K562 (cell line): Measurements from ENCODE around the gene STRN3. TPM values are rescaled to one million over a fixed set of nuclear protein-coding genes. Genes with fewer than 3 reads are reported as not detected.

Source experiments
- ATF3 ChIP-seq, 2 experiments: fragments of 450-650 bp in 1 of 2; sonication (generic) in 1 of 2; formaldehyde crosslinking in 1 of 2; IDR thresholded peaks in 1 of 2; conservative IDR thresholded peaks in 1 of 2; 2 replicates each; pipeline versions ENCODE4 v1.6.1 to v1.8.1; 2016 to 2023; ENCODE audit warnings: mild to moderate bottlenecking in 2 of 2, moderate library complexity in 2 of 2, inconsistent platforms in 1 of 2, missing genetic modification reagents in 1 of 2
- CAMTA2 ChIP-seq: fragments of 250-450 bp; sonication (Bioruptor Pico); conservative IDR thresholded peaks from 2 replicates; pipeline ENCODE4 v1.5.1; 2022
- CHD1 ChIP-seq: fragments of 200-600 bp; sonication (generic); IDR thresholded peaks from one replicate; pipeline ENCODE4 v1.6.1; 2012; ENCODE audit warnings: mild to moderate bottlenecking, moderate library complexity, low read length, inconsistent platforms
- CHD2 ChIP-seq: IDR thresholded peaks from 2 replicates; pipeline ENCODE4 v1.6.1; 2011; ENCODE audit warnings: low read depth, low read length
- GMEB1 ChIP-seq: fragments of 250-450 bp; sonication (Bioruptor Pico); IDR thresholded peaks from 2 replicates; pipeline ENCODE4 v1.4.0; 2020; ENCODE audit warnings: mild to moderate bottlenecking
- KAT2B ChIP-seq: IDR thresholded peaks from one replicate; pipeline ENCODE4 v1.6.1; 2012; ENCODE audit warnings: low read depth, mild to moderate bottlenecking, control low read depth, inconsistent platforms, low read length, moderate library complexity
- LARP7 ChIP-seq: fragments of 450-650 bp; IDR thresholded peaks from 2 replicates; pipeline ENCODE4 v1.6.1; 2016
- MTA1 ChIP-seq: fragments of 450-650 bp; IDR thresholded peaks from 2 replicates; pipeline ENCODE4 v1.6.1; 2017; ENCODE audit warnings: borderline replicate concordance
- PATZ1 ChIP-seq: fragments of 250-450 bp; sonication (Bioruptor Pico); IDR thresholded peaks from 2 replicates; pipeline ENCODE4 v1.5.0; 2020; ENCODE audit warnings: mild to moderate bottlenecking, borderline replicate concordance
- POLR2A ChIP-seq: fragments of 450-650 bp; conservative IDR thresholded peaks from 2 replicates; pipeline ENCODE4 v1.6.1; 2016
- RAD21 ChIP-seq, 2 experiments: fragments of 250-450 bp in 1 of 2; fragments of 450-650 bp in 1 of 2; sonication (Bioruptor Pico) in 1 of 2; formaldehyde crosslinking in 1 of 2; IDR thresholded peaks in 1 of 2; conservative IDR thresholded peaks in 1 of 2; 2 replicates each; pipeline versions ENCODE4 v1.4.0 to v1.8.0; 2020 to 2022; ENCODE audit warnings: mild to moderate bottlenecking in 2 of 2, moderate library complexity in 1 of 2
- RAD51 ChIP-seq: fragments of 450-650 bp; IDR thresholded peaks from 2 replicates; pipeline ENCODE4 v1.7.1; 2016; ENCODE audit warnings: low read depth, mild to moderate bottlenecking, borderline replicate concordance
- RBBP5 ChIP-seq: fragments of 200-600 bp; sonication (generic); IDR thresholded peaks from 2 replicates; pipeline ENCODE4 v1.6.1; 2012; ENCODE audit warnings: borderline replicate concordance, mild to moderate bottlenecking, low read length, control low read depth, inconsistent platforms; ENCODE audit not compliant: insufficient read depth, poor library complexity, severe bottlenecking
- SMARCC2 ChIP-seq: fragments of 450-650 bp; IDR thresholded peaks from 2 replicates; pipeline ENCODE4 v1.6.1; 2017; ENCODE audit warnings: antibody characterized with exemption, moderate library complexity, mild to moderate bottlenecking, low read depth
- TBL1XR1 ChIP-seq, 2 experiments: IDR thresholded peaks; 2 replicates each; pipeline ENCODE4 v1.6.1; 2012; ENCODE audit warnings: improper control_type of control experiment in 2 of 2, low read length in 2 of 2, mild to moderate bottlenecking in 1 of 2
- ZBTB8A ChIP-seq: fragments of 450-650 bp; IDR thresholded peaks from 2 replicates; pipeline ENCODE4 v1.6.1; 2018; ENCODE audit warnings: mild to moderate bottlenecking, moderate library complexity; ENCODE audit not compliant: partially characterized antibody
- ZNF830 ChIP-seq: fragments of 250-450 bp; sonication (Bioruptor Pico); IDR thresholded peaks from 2 replicates; pipeline ENCODE4 v1.5.0; 2021; ENCODE audit warnings: mild to moderate bottlenecking
- polyA plus RNA-seq, 8 experiments: library from polyadenylated mRNA; depleted of rRNA in 4 of 8; stranded (reverse) in 5 of 8; unstranded in 3 of 8; fragments of >200 nt; fragmentation: Nextera tagmentation in 2 of 8; fragmentation: Illumina TruSeq in 1 of 8; extraction: Ambion mirVana in 2 of 8; extraction: Trizol in 1 of 8; gene quantifications; 2 replicates each; pipeline versions ENCODE4 v1.2.1 to v1.2.3, GENCODE V29; 2011 to 2014; ENCODE audit warnings: inconsistent platforms in 1 of 8, missing spikeins in 1 of 8
- total RNA-seq, 7 experiments: library from RNA; depleted of rRNA in 6 of 7; stranded (reverse); fragments of >200 nt in 6 of 7; fragmentation: Illumina TruSeq in 2 of 7; extraction: Trizol in 2 of 7; gene quantifications; 2 replicates each; pipeline versions ENCODE4 v1.2.1 to v1.2.3, GENCODE V29; 2011 to 2021; ENCODE audit warnings: low replicate concordance in 1 of 7
- TF ChIP-seq, protein P1 (sequence below): sonication (generic); formaldehyde crosslinking; IDR thresholded peaks from 2 replicates; pipeline ENCODE4 v1.8.0; 2022; ENCODE audit warnings: mild to moderate bottlenecking, missing genetic modification reagents
- TF ChIP-seq, protein P2 (sequence below): fragments of 450-650 bp; formaldehyde crosslinking; IDR thresholded peaks from 2 replicates; pipeline ENCODE4 v1.4.0; 2020; ENCODE audit warnings: mild to moderate bottlenecking, moderate library complexity
- TF ChIP-seq, protein P3 (sequence below): IDR thresholded peaks from 2 replicates; pipeline ENCODE4 v1.6.1; 2011; ENCODE audit not compliant: insufficient read length; ENCODE audit errors: extremely low read depth

Gene STRN3
- total and polyA plus RNA-seq, 9 of the 15 experiments (the other 6 are each of a cell fraction or from before 2014, with no cell fraction given) = 5.9 to 29.1 (median 16.0) TPM

DNA sequence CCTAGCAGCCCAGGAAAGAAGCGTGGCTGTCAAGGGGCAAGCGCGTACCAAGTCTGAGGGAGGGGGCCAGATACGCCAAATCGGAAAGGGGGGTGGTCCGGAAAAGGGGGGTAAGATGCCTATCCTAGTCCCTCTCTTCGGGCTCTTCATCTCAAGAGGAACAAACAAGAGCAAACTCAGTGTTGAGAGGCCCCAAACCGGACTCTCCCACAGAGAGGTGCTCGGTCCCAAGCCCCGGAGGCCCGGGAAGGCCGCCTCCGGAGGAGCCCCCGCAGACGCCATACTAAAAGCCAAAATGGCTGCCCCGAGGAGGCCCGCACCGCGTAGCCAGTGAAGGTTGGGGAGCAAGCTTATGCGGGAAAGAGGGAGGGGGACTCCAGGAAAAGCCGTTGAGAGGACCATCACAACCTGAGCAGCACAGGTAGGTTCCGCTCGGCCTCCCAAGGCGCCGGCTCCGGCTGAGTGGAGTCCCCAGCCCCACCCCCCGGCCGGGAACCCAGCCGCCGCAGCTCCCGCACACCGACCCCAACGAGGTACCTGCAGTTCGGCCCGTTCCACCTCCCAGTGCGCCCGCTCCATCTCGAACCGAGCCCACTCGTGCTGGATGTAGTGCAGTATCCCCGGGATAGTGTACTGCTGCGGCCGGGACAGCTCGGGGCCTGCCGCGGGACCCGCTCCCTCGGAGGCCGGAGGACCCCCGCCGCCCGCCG, 657 bp downstream of the STRN3 start, which contains the start of gene AP4S1 (continued):
- TF ChIP-seq, protein P1, sequence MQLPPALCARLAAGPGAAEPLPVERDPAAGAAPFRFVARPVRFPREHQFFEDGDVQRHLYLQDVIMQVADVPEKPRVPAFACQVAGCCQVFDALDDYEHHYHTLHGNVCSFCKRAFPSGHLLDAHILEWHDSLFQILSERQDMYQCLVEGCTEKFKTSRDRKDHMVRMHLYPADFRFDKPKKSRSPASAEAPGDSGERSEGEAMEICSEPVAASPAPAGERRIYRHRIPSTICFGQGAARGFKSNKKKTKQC (CRISPR knock-in tag) = no peak
- TF ChIP-seq, protein P2, sequence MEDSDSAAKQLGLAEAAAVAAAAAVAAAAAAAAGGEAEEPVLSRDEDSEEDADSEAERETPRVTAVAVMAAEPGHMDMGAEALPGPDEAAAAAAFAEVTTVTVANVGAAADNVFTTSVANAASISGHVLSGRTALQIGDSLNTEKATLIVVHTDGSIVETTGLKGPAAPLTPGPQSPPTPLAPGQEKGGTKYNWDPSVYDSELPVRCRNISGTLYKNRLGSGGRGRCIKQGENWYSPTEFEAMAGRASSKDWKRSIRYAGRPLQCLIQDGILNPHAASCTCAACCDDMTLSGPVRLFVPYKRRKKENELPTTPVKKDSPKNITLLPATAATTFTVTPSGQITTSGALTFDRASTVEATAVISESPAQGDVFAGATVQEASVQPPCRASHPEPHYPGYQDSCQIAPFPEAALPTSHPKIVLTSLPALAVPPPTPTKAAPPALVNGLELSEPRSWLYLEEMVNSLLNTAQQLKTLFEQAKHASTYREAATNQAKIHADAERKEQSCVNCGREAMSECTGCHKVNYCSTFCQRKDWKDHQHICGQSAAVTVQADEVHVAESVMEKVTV (CRISPR knock-in tag) = no peak
- no peak for TF ChIP-seq RAD51
- no peak for TF ChIP-seq ZNF830 (CRISPR knock-in tag)
- no peak for TF ChIP-seq RAD21 (CRISPR knock-in tag; conservative IDR thresholded peaks at IDR 0.05 in 1 of 2, IDR thresholded peaks at IDR 0.05 in 1 of 2)
- no peak for TF ChIP-seq LARP7
- TF ChIP-seq SMARCC2 = no peak
- TF ChIP-seq RBBP5 = peak; percentile 85
- TF ChIP-seq CHD1 = peak; percentile 66
- no peak for TF ChIP-seq PATZ1 (CRISPR knock-in tag)
- no peak for TF ChIP-seq CHD2
- no peak for TF ChIP-seq KAT2B
- TF ChIP-seq, protein P3, sequence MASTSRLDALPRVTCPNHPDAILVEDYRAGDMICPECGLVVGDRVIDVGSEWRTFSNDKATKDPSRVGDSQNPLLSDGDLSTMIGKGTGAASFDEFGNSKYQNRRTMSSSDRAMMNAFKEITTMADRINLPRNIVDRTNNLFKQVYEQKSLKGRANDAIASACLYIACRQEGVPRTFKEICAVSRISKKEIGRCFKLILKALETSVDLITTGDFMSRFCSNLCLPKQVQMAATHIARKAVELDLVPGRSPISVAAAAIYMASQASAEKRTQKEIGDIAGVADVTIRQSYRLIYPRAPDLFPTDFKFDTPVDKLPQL = no peak
- TF ChIP-seq GMEB1 (CRISPR knock-in tag) = no peak
- TF ChIP-seq POLR2A = peak; percentile 65; the same call in 1 of the 2 replicates
- TF ChIP-seq ATF3 (IDR thresholded peaks at IDR 0.05) = no peak
- TF ChIP-seq ATF3 (CRISPR knock-in tag; conservative IDR thresholded peaks at IDR 0.05) = no peak
- no peak for TF ChIP-seq MTA1
- TF ChIP-seq ZBTB8A = no peak
- TF ChIP-seq CAMTA2 (CRISPR knock-in tag) = no peak
- TF ChIP-seq TBL1XR1 (IDR thresholded peaks at IDR 0.05; ENCODE audit: low read length in 2 of 2) = 0 out of 4 replicates have a peak, but pooled peaks of 1 of the 2 experiments have one; percentile 7
